NT2/D1 (cell line): Measurements from ENCODE around the gene FBXO17.

ENCODE experiments used
- SUZ12 ChIP-seq: IDR thresholded peaks from 2 replicates; pipeline ENCODE4 v1.6.1; 2011; ENCODE audit not compliant: insufficient read length, insufficient read depth; ENCODE audit errors: extremely low read depth
- ZNF274 ChIP-seq: IDR thresholded peaks from 2 replicates; pipeline ENCODE4 v1.6.1; 2011; ENCODE audit warnings: mild to moderate bottlenecking, low read depth, low read length

- TF ChIP-seq SUZ12 (no peak), ZNF274 (no peak)
Measured at GRCh38 chr19:39003796-39004195, 28.3 kb upstream of the FBXO17 start.
